ENCODE data around the gene DOCK2.

Gene DOCK2

GRCh38 chr5:169964246-169964645 lies 327.2 kb downstream of the DOCK2 start:
- TF ChIP-seq ZFX (IDR thresholded peaks at IDR 0.05): no peak
- H3K27ac ChIP-seq: no peak overlapping the region

- TF ChIP-seq ZFX (IDR thresholded peaks at IDR 0.05): no peak
- TF ChIP-seq CTCF (conservative IDR thresholded peaks at IDR 0.05): no peak
- no peak overlapping the region for H3K27ac ChIP-seq
Observed at GRCh38 chr5:169970339-169970738, 333.3 kb downstream of the DOCK2 start.

- H3K27ac ChIP-seq: no peak overlapping the region
- TF ChIP-seq CTCF (conservative IDR thresholded peaks at IDR 0.05) (no peak), ZFX (IDR thresholded peaks at IDR 0.05) (no peak)
Observed at GRCh38 chr5:169970911-169971765, 334.1 kb downstream of the DOCK2 start.

GRCh38 chr5:169971780-169972179 lies 334.7 kb downstream of the DOCK2 start:
- no peak for TF ChIP-seq CTCF (conservative IDR thresholded peaks at IDR 0.05)
- TF ChIP-seq ZFX (IDR thresholded peaks at IDR 0.05): no peak
- H3K27ac ChIP-seq: no peak overlapping the region

GRCh38 chr5:169973056-169973455 lies 336.0 kb downstream of the DOCK2 start:
- TF ChIP-seq CTCF (conservative IDR thresholded peaks at IDR 0.05): no peak
- no peak for TF ChIP-seq ZFX (IDR thresholded peaks at IDR 0.05)
- H3K27ac ChIP-seq: no peak overlapping the region

GRCh38 chr5:169974121-169974770 lies 337.2 kb downstream of the DOCK2 start:
- no peak overlapping the region for H3K27ac ChIP-seq
- no peak for TF ChIP-seq CTCF (conservative IDR thresholded peaks at IDR 0.05)
- no peak for TF ChIP-seq ZFX (IDR thresholded peaks at IDR 0.05)

- TF ChIP-seq CTCF (conservative IDR thresholded peaks at IDR 0.05): no peak
- TF ChIP-seq ZFX (IDR thresholded peaks at IDR 0.05): no peak
- no peak overlapping the region for H3K27ac ChIP-seq
Observed at GRCh38 chr5:169978714-169979113, 341.6 kb downstream of the DOCK2 start.
